Sigmoid colon (tissue), 7 donors: ENCODE measurements around the gene CTSE. TPM values are rescaled to one million over a fixed set of nuclear protein-coding genes. Genes with fewer than 3 reads are reported as not detected.
"Not testable (repeated sequence)": the region's sequence is repeated elsewhere in the genome, so short reads cannot be mapped to it uniquely, and the experiment has no call there.

Experiments
- DNase-seq: peaks from one replicate; pipeline ENCODE4 v3.0.0-alpha.2; 2019
- H3K27ac ChIP-seq, 4 donors: fragments of 200-600 bp; sonication (generic); one replicate each; pipeline ENCODE4 v1.5.1; 2016 to 2019; ENCODE audit warnings: mild to moderate bottlenecking in 1 of 4
- H3K27me3 ChIP-seq, 3 donors: fragments of 200-600 bp; sonication (generic); one replicate each; pipeline ENCODE4 v1.5.1; 2019; ENCODE audit warnings: mild to moderate bottlenecking in 1 of 3
- H3K36me3 ChIP-seq, 4 donors: fragments of 200-600 bp; sonication (generic); one replicate each; pipeline ENCODE4 v1.5.1; 2016 to 2019
- H3K4me1 ChIP-seq, 4 donors: fragments of 200-600 bp; sonication (generic); one replicate each; pipeline ENCODE4 v1.5.1; 2017 to 2019
- H3K4me3 ChIP-seq, 4 donors: fragments of 200-600 bp; sonication (generic); one replicate each; pipeline ENCODE4 v1.5.1; 2017 to 2019; ENCODE audit warnings: mild to moderate bottlenecking in 2 of 4, moderate library complexity in 1 of 4
- H3K9me3 ChIP-seq, 4 donors: fragments of 200-600 bp in 3 of 4; sonication (generic) in 3 of 4; one replicate each; pipeline versions ENCODE4 v1.5.1 to v1.6.1; 2013 to 2019
- CTCF ChIP-seq, 4 experiments: fragments of 450-650 bp in 3 of 4; fragments of 200-600 bp in 1 of 4; IDR thresholded peaks; one replicate each; pipeline ENCODE4 v1.5.1; 2016 to 2019; ENCODE audit warnings: antibody characterized with exemption in 4 of 4, mild to moderate bottlenecking in 3 of 4, moderate library complexity in 2 of 4
- EP300 ChIP-seq, 4 donors: sonication (generic); formaldehyde crosslinking; IDR thresholded peaks; one replicate each; pipeline ENCODE4 v1.6.1; 2017; ENCODE audit warnings: antibody characterized with exemption in 4 of 4
- POLR2A ChIP-seq, 2 donors: fragments of 450-650 bp; IDR thresholded peaks; one replicate each; pipeline ENCODE4 v1.6.1; 2016; ENCODE audit warnings: antibody characterized with exemption in 2 of 2, mild to moderate bottlenecking in 2 of 2, moderate library complexity in 2 of 2
- POLR2AphosphoS5 ChIP-seq, 4 donors: sonication (generic); formaldehyde crosslinking; IDR thresholded peaks; one replicate each; pipeline ENCODE4 v1.6.1; 2017; ENCODE audit warnings: antibody characterized with exemption in 4 of 4
- WGBS, 2 donors: extraction: QIAGEN DNeasy Blood & Tissue Kit; methylation state at CpG; one replicate each; pipeline ENCODE4 v1.1.7; 2013; 5-methylcytosine and 5-hydroxymethylcytosine counted together
- intact Hi-C: fragments of 100-400 bp; cut with DNase I; formaldehyde crosslinking; loops from one replicate; pipeline ENCODE4 v1.15.1; 2023
- polyA plus RNA-seq, 3 donors: library from polyadenylated mRNA; stranded (reverse); fragments of 200-250 nt; gene quantifications; one replicate each; pipeline ENCODE4 v1.2.3, GENCODE V29; 2013
- total RNA-seq, 4 donors: library from RNA; depleted of rRNA; stranded (reverse); fragments of >200 nt; gene quantifications; one replicate each; pipeline ENCODE4 v1.1.0, GENCODE V29; 2016
- donor health status: healthy with polysubstance abuse.
- donor health status: Bipolar disorder and iron deficiency.
- donor health status: healthy.

Gene CTSE
- total and polyA plus RNA-seq, 7 donors = 4.4 to 9.0 (median 8.6) TPM; not detected in 4

DNA sequence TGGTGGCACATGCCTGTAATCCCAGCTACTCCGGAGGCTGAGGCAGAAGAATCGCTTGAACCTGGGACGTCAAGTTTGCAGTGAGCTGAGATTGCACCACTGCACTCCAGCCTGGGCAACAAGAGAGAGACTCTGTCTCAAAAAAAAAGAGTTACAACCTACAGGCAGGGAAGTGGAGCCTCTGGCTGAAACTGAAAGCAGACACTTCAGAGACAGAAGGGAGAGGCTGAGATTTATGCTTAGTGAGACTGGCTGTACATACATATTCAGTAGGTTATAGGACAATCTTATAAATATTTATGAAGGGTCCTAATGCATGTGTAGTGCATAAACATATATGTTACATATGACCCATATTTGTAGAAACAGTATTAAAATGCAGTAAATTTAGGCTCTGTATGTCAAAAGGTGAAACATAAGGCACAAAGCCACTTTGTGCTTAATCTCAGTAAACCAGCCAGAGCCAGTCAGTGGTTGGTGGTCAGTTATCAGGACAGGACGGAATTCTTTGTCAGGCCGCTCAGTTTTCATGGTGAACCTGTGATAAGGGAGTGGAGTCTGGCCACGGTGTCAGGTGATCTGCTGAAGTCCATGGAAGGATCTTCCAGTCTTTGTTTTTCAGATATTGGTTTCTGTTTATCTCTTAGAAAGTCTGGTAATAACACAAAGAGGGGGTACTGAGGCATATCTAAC lies 42.9 kb upstream of the CTSE start:
- intact Hi-C loops = no loop called here
- Histone ChIP-seq H3K27me3 (no peaks in the 10 kb centered on the region), H3K9me3 (no peaks in the 10 kb centered on the region), H3K27ac (no peak overlapping the region), H3K4me3 (no peak overlapping the region), H3K4me1 (peaks cover 0 to 6% (median 0%) of the 10 kb centered on the region in 4 donors), H3K36me3 (no peaks in the 10 kb centered on the region)
- no peak for DNase-seq
- 61 to 65% methylated on average over 6 of the region's 6 CpGs for WGBS, 2 donors
- TF ChIP-seq CTCF (IDR thresholded peaks at IDR 0.05) (no peak), POLR2A (IDR thresholded peaks at IDR 0.05) (no peak), POLR2AphosphoS5 (IDR thresholded peaks at IDR 0.05) (no peak), EP300 (IDR thresholded peaks at IDR 0.05) (no peak)

DNA sequence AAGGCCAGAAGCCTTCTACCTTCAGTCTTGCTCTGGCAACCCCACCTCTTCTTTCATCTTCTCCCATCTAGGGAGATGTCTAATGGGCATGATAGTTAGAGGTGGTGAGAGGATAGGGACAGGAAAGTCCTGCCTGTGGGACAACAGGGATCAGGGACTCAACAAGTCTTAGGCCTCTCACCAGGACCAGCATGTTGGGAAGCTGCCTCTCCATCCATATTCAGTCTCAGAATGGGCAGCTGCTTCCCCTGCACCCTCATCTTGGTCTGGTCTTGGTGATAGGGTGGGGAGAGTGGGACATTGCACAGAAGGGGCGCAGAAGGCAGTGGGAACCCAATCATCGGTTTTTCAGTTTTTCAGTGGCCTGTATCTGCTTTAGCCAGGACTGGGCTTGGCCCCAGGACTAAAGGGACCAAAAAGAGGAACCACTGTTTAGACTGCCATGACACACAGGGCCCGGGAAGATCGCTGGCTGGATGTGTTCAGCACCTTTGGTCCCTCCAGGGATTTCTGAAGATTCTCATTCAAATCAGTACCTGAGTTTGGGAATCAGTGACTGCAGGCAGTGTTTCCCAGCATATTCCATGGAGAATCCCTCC lies 42.0 kb upstream of the CTSE start:
- H3K9me3 ChIP-seq = no peaks in the 10 kb centered on the region
- intact Hi-C loops = no loop called here
- TF ChIP-seq POLR2AphosphoS5 (IDR thresholded peaks at IDR 0.05) (no peak), EP300 (IDR thresholded peaks at IDR 0.05) (no peak), POLR2A (IDR thresholded peaks at IDR 0.05) (no peak), CTCF (IDR thresholded peaks at IDR 0.05) (no peak)
- H3K4me3 ChIP-seq = no peak overlapping the region
- no peaks in the 10 kb centered on the region for H3K36me3 ChIP-seq
- H3K4me1 ChIP-seq = peaks cover 0 to 6% (median 0%) of the 10 kb centered on the region in 4 donors
- 90 to 91% methylated on average over 4 of the region's 4 CpGs for WGBS, 2 donors
- H3K27ac ChIP-seq = no peak overlapping the region
- H3K27me3 ChIP-seq = no peaks in the 10 kb centered on the region
- no peak for DNase-seq

DNA sequence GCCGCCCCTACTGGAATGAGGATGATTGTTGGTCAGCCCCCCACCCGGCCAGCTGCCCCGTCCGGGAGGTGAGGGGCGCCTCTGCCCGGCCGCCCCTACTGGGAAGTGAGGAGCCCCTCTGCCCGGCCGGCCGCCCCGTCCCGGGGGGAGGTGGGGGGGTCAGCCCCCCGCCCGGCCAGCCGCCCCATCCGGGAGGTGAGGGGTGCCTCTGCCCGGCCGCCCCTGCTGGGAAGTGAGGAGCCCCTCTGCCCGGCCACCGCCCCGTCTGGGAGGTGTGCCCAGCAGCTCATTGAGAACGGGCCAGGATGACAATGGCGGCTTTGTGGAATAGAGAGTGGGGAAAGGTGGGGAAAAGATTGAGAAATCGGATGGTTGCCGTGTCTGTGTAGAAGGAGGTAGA lies 40.8 kb upstream of the CTSE start:
- H3K27ac ChIP-seq, H3K4me3 ChIP-seq, H3K27me3 ChIP-seq, H3K9me3 ChIP-seq, H3K36me3 ChIP-seq, intact Hi-C loops, H3K4me1 ChIP-seq, DNase-seq: not testable (repeated sequence)
- 93 to 96% methylated on average over 23 of the region's 25 CpGs for WGBS, 2 donors

DNA sequence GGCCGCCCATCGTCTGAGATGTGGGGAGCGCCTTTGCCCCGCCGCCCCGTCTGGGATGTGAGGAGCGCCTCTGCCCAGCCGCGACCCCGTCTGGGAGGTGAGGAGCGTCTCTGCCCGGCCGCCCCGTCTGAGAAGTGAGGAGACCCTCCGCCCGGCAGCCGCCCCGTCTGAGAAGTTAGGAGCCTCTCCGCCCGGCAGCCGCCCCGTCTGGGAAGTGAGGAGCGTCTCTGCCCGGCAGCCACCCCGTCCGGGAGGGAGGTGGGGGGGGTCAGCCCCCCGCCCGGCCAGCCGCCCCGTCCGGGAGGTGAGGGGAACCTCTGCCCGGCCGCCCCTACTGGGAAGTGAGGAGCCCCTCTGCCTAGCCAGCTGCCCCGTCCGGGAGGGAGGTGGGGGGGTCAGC lies 40.3 kb upstream of the CTSE start:
- H3K4me1 ChIP-seq, H3K4me3 ChIP-seq, H3K9me3 ChIP-seq, H3K36me3 ChIP-seq, intact Hi-C loops, H3K27me3 ChIP-seq, DNase-seq, H3K27ac ChIP-seq: not testable (repeated sequence)
- WGBS, 2 donors = 93 to 97% methylated on average over 29 of the region's 35 CpGs

- Histone ChIP-seq H3K4me3 (no peak overlapping the region), H3K4me1 (peaks cover 0 to 5% (median 0%) of the 10 kb centered on the region in 4 donors), H3K9me3 (no peaks in the 10 kb centered on the region), H3K27ac (no peak overlapping the region), H3K27me3 (no peaks in the 10 kb centered on the region), H3K36me3 (no peaks in the 10 kb centered on the region)
- DNase-seq = no peak
- 78 to 87% methylated on average over 6 of the region's 6 CpGs for WGBS, 2 donors
- intact Hi-C loops = no loop called here
- TF ChIP-seq POLR2AphosphoS5 (IDR thresholded peaks at IDR 0.05) (no peak), CTCF (IDR thresholded peaks at IDR 0.05) (no peak), POLR2A (IDR thresholded peaks at IDR 0.05) (no peak), EP300 (IDR thresholded peaks at IDR 0.05) (no peak)
These were observed 38.8 kb upstream of the CTSE start for GRCh38 chr1:206062464-206062863.

DNA sequence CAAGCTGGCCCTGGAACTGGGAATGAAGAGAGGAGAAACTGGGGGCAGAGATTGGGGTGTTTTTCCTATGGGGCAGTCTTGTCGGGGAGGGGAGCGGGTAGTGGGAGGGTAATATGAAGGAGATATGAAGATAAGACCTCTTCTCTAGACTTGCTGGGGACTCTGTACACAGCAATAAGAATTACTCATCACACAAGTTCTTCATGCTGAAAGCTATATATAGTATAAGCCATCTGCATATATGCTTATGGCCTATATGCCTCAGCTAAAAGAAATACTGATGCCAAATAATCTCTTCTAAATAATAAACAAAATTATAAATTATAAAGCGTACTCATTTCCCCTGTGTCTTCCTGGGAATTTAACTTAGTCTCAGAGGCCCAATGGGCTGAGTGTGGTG lies 37.1 kb upstream of the CTSE start:
- no peak for DNase-seq
- TF ChIP-seq POLR2A (IDR thresholded peaks at IDR 0.05) (no peak), CTCF (IDR thresholded peaks at IDR 0.05) (no peak), POLR2AphosphoS5 (IDR thresholded peaks at IDR 0.05) (no peak), EP300 (IDR thresholded peaks at IDR 0.05) (no peak)
- no peaks in the 10 kb centered on the region for H3K36me3 ChIP-seq
- no peaks in the 10 kb centered on the region for H3K27me3 ChIP-seq
- intact Hi-C loops = no loop called here
- no peak overlapping the region for H3K4me3 ChIP-seq
- WGBS, 2 donors = 93 to 95% methylated on average over 3 of the region's 3 CpGs
- no peaks in the 10 kb centered on the region for H3K9me3 ChIP-seq
- no peaks in the 10 kb centered on the region for H3K4me1 ChIP-seq
- H3K27ac ChIP-seq = no peak overlapping the region
